Esophagus squamous epithelium (tissue), 5 donors: ENCODE results near the gene METAP1D. TPM values are rescaled to one million over a fixed set of nuclear protein-coding genes. Genes with fewer than 3 reads are reported as not detected.
"Not testable (repeated sequence)": the region's sequence is repeated elsewhere in the genome, so short reads cannot be mapped to it uniquely, and the experiment has no call there.

Experiments used
- DNase-seq: peaks from one replicate; lab custom pipeline; 2025; lab: John Stamatoyannopoulos, UW
- H3K27ac ChIP-seq, 4 donors: fragments of 200-600 bp; sonication (generic); one replicate each; pipeline ENCODE4 v1.5.1; 2016 to 2019; ENCODE audit warnings: mild to moderate bottlenecking in 1 of 4
- H3K27me3 ChIP-seq, 4 donors: fragments of 200-600 bp; sonication (generic); 1 replicate in 3 of 4; 2 replicates in 1 of 4; pipeline versions ENCODE4 v1.5.1 to v1.6.0; 2017 to 2021; ENCODE audit warnings: antibody characterized with exemption in 1 of 4
- H3K36me3 ChIP-seq, 3 donors: fragments of 200-600 bp; sonication (generic); one replicate each; pipeline ENCODE4 v1.5.1; 2016 to 2019
- H3K4me1 ChIP-seq, 3 donors: fragments of 200-600 bp; sonication (generic); one replicate each; pipeline ENCODE4 v1.5.1; 2017 to 2019
- H3K4me3 ChIP-seq, 4 donors: fragments of 200-600 bp; sonication (generic); 1 replicate in 3 of 4; 2 replicates in 1 of 4; pipeline ENCODE4 v1.5.1; 2016 to 2019; ENCODE audit warnings: mild to moderate bottlenecking in 2 of 4, moderate library complexity in 1 of 4
- H3K9me3 ChIP-seq, 3 donors: fragments of 200-600 bp; sonication (generic); one replicate each; pipeline ENCODE4 v1.5.1; 2016 to 2019
- POLR2A ChIP-seq, 4 donors: fragments of 450-650 bp; IDR thresholded peaks; one replicate each; pipeline ENCODE4 v1.6.1; 2017; ENCODE audit warnings: antibody characterized with exemption in 4 of 4, mild to moderate bottlenecking in 4 of 4, moderate library complexity in 3 of 4
- WGBS, 2 donors: methylation state at CpG; one replicate each; pipeline ENCODE4 v1.1.5; 2018; 5-methylcytosine and 5-hydroxymethylcytosine counted together
- intact Hi-C: fragments of 100-400 bp; cut with DNase I; formaldehyde crosslinking; loops from one replicate; pipeline ENCODE4 v1.15.0; 2022
- total RNA-seq, 4 donors: library from RNA; depleted of rRNA; stranded (reverse); fragments of >200 nt; gene quantifications; one replicate each; pipeline ENCODE4 v1.1.0, GENCODE V29; 2016
- TF ChIP-seq, protein P1 (sequence below), 6 experiments: fragments of 450-650 bp in 4 of 6; fragments of 200-600 bp in 2 of 6; sonication (generic) in 2 of 6; IDR thresholded peaks; one replicate each; pipeline ENCODE4 v1.5.1; 2016 to 2019; ENCODE audit warnings: antibody characterized with exemption in 6 of 6, mild to moderate bottlenecking in 4 of 6, moderate library complexity in 4 of 6
- donor health status: DM: yes; HTN: yes; CAD: no.

The METAP1D gene
- total RNA-seq, 4 donors from 2014 or later: 2.4 to 7.1 (median 5.7) TPM

DNA sequence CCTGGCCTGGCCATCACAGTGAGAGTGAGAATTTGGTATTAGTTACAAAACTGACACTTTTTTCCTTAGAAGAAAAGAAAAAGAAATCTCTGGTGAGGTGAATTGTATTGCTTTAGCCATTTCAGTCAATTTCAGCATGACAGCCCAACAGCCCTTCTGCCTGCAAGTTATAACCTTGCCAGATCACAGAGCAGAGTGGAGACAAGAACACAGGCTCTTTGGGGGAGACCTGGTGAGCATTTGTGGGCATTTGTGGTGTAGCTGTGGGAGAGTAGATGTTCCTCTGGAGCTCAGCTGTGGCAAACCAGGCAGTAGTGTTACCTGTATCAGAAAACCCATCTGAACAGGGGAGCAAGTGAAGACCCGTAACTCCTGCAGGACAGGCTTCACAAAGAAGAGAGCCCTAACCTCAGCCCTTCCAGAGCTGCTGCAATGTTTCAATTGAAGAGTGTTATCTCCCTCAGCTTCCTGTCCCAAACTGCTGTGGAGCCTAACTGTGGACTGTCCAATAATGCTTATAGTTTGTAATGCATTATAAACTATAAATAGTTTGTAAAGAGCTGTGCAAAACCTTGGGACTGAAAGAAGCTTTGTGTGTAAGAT, 62.8 kb downstream of the METAP1D start:
- 67 to 85% methylated on average over 1 of the region's 1 CpG for WGBS, 2 donors
- Histone ChIP-seq H3K27ac (no peak overlapping the region), H3K36me3 (no peaks in the 10 kb centered on the region), H3K9me3 (no peaks in the 10 kb centered on the region), H3K4me1 (no peaks in the 10 kb centered on the region), H3K27me3 (no peaks in the 10 kb centered on the region), H3K4me3 (no peak overlapping the region)
- no peak for TF ChIP-seq POLR2A (IDR thresholded peaks at IDR 0.05)
- TF ChIP-seq, protein P1, sequence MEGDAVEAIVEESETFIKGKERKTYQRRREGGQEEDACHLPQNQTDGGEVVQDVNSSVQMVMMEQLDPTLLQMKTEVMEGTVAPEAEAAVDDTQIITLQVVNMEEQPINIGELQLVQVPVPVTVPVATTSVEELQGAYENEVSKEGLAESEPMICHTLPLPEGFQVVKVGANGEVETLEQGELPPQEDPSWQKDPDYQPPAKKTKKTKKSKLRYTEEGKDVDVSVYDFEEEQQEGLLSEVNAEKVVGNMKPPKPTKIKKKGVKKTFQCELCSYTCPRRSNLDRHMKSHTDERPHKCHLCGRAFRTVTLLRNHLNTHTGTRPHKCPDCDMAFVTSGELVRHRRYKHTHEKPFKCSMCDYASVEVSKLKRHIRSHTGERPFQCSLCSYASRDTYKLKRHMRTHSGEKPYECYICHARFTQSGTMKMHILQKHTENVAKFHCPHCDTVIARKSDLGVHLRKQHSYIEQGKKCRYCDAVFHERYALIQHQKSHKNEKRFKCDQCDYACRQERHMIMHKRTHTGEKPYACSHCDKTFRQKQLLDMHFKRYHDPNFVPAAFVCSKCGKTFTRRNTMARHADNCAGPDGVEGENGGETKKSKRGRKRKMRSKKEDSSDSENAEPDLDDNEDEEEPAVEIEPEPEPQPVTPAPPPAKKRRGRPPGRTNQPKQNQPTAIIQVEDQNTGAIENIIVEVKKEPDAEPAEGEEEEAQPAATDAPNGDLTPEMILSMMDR (IDR thresholded peaks at IDR 0.05): no peak
- intact Hi-C loops: no loop called here
- DNase-seq: no peak

DNA sequence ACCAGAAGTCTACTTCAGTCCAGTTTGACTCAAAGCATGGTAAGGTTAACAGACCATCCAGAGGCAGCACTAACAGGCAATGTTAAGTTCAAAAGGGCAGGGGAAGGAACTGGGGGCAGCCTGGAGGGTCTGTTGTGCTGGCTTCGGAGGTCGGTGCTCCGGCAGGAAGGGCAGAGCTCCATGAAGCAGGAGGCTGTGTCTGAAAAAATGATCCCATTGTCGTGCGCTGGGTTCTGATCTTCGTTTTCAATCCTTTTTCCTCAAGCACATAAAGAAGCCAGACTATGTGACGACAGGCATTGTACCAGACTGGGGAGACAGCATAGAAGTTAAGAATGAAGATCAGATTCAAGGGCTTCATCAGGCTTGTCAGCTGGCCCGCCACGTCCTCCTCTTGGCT, 63.7 kb downstream of the METAP1D start:
- H3K9me3 ChIP-seq: no peaks in the 10 kb centered on the region
- no peaks in the 10 kb centered on the region for H3K27me3 ChIP-seq
- no peak overlapping the region for H3K27ac ChIP-seq
- no peak for DNase-seq
- TF ChIP-seq, protein P1 (IDR thresholded peaks at IDR 0.05): no peak
- TF ChIP-seq POLR2A (IDR thresholded peaks at IDR 0.05): no peak
- H3K36me3 ChIP-seq: no peaks in the 10 kb centered on the region
- intact Hi-C loops: no loop called here
- H3K4me3 ChIP-seq: no peak overlapping the region
- no peaks in the 10 kb centered on the region for H3K4me1 ChIP-seq
- 89 to 93% methylated on average over 9 of the region's 9 CpGs for WGBS, 2 donors

DNA sequence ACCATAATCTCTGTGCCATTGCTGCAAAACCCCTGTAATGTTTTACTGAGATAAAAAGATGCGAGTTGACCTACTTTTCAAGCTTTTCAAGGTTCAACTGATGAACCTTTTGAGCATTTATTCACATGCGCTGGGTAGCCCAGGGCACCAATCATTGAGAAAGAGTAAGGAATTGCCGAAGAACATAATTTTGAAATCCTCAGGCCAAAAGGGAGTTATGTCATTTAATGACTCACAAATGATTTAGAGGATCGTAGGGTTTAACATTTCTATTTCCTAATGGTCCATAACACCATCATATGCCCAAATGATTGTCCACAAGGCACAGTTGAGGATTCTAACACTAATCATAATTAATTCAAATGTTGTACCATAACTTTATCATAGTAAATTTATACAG, 65.4 kb downstream of the METAP1D start:
- TF ChIP-seq POLR2A (IDR thresholded peaks at IDR 0.05): no peak
- TF ChIP-seq, protein P1 (IDR thresholded peaks at IDR 0.05): no peak
- DNase-seq: no peak
- no peaks in the 10 kb centered on the region for H3K27me3 ChIP-seq
- no peaks in the 10 kb centered on the region for H3K4me1 ChIP-seq
- H3K27ac ChIP-seq: no peak overlapping the region
- intact Hi-C loops: no loop called here
- H3K4me3 ChIP-seq: no peak overlapping the region
- no peaks in the 10 kb centered on the region for H3K36me3 ChIP-seq
- no peaks in the 10 kb centered on the region for H3K9me3 ChIP-seq
- WGBS, 2 donors: 55 to 85% methylated on average over 4 of the region's 4 CpGs

GRCh38 chr2:172066394-172066886, 66.7 kb downstream of the METAP1D start:
- no peak for DNase-seq

DNA sequence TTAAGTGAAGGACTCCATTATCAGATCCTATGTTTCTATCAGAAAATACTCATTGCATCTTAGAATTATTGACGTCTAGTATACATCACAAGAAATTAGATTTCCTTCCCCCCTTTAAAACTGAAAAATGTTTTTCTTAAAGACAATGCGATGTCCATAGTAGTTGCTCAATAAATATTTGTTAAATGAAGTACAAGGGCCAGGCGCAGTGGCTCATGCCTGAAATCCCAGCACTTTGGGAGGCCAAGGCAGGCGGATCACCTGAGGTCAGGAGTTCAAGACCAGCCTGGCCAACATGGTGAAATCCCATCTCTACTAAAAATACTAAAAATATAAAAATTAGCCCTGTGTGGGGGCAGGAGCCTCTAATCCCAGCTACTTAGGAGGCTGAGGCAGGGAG, 68.2 kb downstream of the METAP1D start:
- H3K36me3 ChIP-seq, H3K27me3 ChIP-seq, H3K27ac ChIP-seq, DNase-seq, H3K9me3 ChIP-seq, intact Hi-C loops, H3K4me1 ChIP-seq, H3K4me3 ChIP-seq: not testable (repeated sequence)
- WGBS, 2 donors: 81 to 93% methylated on average over 4 of the region's 4 CpGs

More at GRCh38 chr2:172066394-172066886, 66.7 kb downstream of the METAP1D start:
- no peaks in the 10 kb centered on the region for H3K4me1 ChIP-seq
- no peak overlapping the region for H3K27ac ChIP-seq
- no peaks in the 10 kb centered on the region for H3K27me3 ChIP-seq
- no peaks in the 10 kb centered on the region for H3K9me3 ChIP-seq
- H3K36me3 ChIP-seq: no peaks in the 10 kb centered on the region
- no peak overlapping the region for H3K4me3 ChIP-seq
- intact Hi-C loops: no loop called here
- no peak for TF ChIP-seq POLR2A (IDR thresholded peaks at IDR 0.05)
- TF ChIP-seq, protein P1 (IDR thresholded peaks at IDR 0.05): no peak
- 81 to 93% methylated on average over 4 of the region's 4 CpGs for WGBS, 2 donors
